OCI-LY3 (cell line): ENCODE measurements around the gene STC2.

Experiments
- H2AFZ ChIP-seq: fragments of 200-600, 300-600 bp; shearing (Covaris generic); 2 replicates; pipeline ENCODE4 v1.6.0; 2014; ENCODE audit warnings: antibody characterized with exemption, low read depth, low read length
- H3K27ac ChIP-seq: fragments of 200-600, 300-600 bp; sonication (generic); 2 replicates; pipeline ENCODE4 v1.5.1; 2014; ENCODE audit warnings: mild to moderate bottlenecking, low read length, moderate library complexity, mixed read lengths
- H3K27me3 ChIP-seq: fragments of 200-600, 300-600 bp; sonication (generic); 2 replicates; pipeline ENCODE4 v1.6.1; 2014; ENCODE audit warnings: low read depth, low read length, mixed read lengths
- H3K36me3 ChIP-seq: fragments of 200-600, 300-600 bp; sonication (generic); replicated peaks from 2 replicates; pipeline ENCODE3; 2014; ENCODE audit warnings: low read depth, low read length, mixed read lengths
- H3K4me1 ChIP-seq: fragments of 300-600, 200-600 bp; sonication (generic); 2 replicates; pipeline ENCODE4 v1.6.1; 2014; ENCODE audit warnings: low read length, mixed read lengths
- H3K4me2 ChIP-seq: fragments of 200-600, 300-600 bp; sonication (generic); 2 replicates; pipeline ENCODE4 v1.6.1; 2014; ENCODE audit warnings: low read length, mixed read lengths
- H3K4me3 ChIP-seq: fragments of 300-600, 200-600 bp; sonication (generic); 2 replicates; pipeline ENCODE4 v1.5.1; 2014; ENCODE audit warnings: antibody characterized with exemption, mild to moderate bottlenecking, low read length, moderate library complexity
- H3K79me2 ChIP-seq: fragments of 300-600, 200-600 bp; shearing (Covaris generic); 2 replicates; pipeline ENCODE4 v1.6.1; 2014; ENCODE audit warnings: mild to moderate bottlenecking, low read length, mixed read lengths
- H3K9ac ChIP-seq: fragments of 300-600, 200-600 bp; shearing (Covaris generic); 2 replicates; pipeline ENCODE4 v1.6.0; 2014; ENCODE audit warnings: mild to moderate bottlenecking, low read length, moderate library complexity
- H3K9me3 ChIP-seq: fragments of 200-600, 300-600 bp; shearing (Covaris generic); 2 replicates; pipeline ENCODE4 v1.6.1; 2014; ENCODE audit warnings: low read length, mixed read lengths; ENCODE audit not compliant: insufficient read depth
- H4K20me1 ChIP-seq: fragments of 200-600, 300-600 bp; sonication (generic); 2 replicates; pipeline ENCODE4 v1.6.1; 2016; ENCODE audit warnings: low read length, mixed read lengths; ENCODE audit not compliant: insufficient read depth
- CTCF ChIP-seq: fragments of 200-600, 300-600 bp; sonication (generic); IDR thresholded peaks from 2 replicates; pipeline ENCODE4 v1.5.1; 2014; ENCODE audit warnings: antibody characterized with exemption, low read length, low read depth
- EZH2phosphoT487 ChIP-seq: fragments of 200-600 bp; shearing (Covaris generic); IDR thresholded peaks from 2 replicates; pipeline ENCODE4 v1.6.1; 2018; ENCODE audit warnings: antibody characterized with exemption, mixed run types, low read depth

Gene STC2

GRCh38 chr5:173278641-173279040 lies 49.6 kb downstream of the STC2 start:
- Histone ChIP-seq H3K4me2 (no peak overlapping the region), H3K4me3 (no peak overlapping the region), H3K4me1 (no peaks in the 10 kb centered on the region), H3K27me3 (0 out of 2 replicates have a peak, but pooled peaks cover 4% of the 10 kb centered on the region), H3K27ac (no peak overlapping the region), H4K20me1 (no peaks in the 10 kb centered on the region), H2AFZ (no peak overlapping the region), H3K36me3 (no peaks in the 10 kb centered on the region), H3K9ac (no peak overlapping the region), H3K9me3 (no peaks in the 10 kb centered on the region), H3K79me2 (no peaks in the 10 kb centered on the region)
- TF ChIP-seq EZH2phosphoT487 (no peak), CTCF (no peak)

GRCh38 chr5:173278172-173278571 lies 50.0 kb downstream of the STC2 start:
- Histone ChIP-seq H2AFZ (no peak overlapping the region), H3K36me3 (no peaks in the 10 kb centered on the region), H3K27ac (no peak overlapping the region), H3K79me2 (no peaks in the 10 kb centered on the region), H3K9me3 (no peaks in the 10 kb centered on the region), H3K27me3 (0 out of 2 replicates have a peak, but pooled peaks cover 4% of the 10 kb centered on the region), H3K9ac (no peak overlapping the region), H3K4me3 (no peak overlapping the region), H3K4me2 (no peak overlapping the region), H4K20me1 (no peaks in the 10 kb centered on the region), H3K4me1 (no peaks in the 10 kb centered on the region)
- no peak for TF ChIP-seq CTCF
- no peak for TF ChIP-seq EZH2phosphoT487

- Histone ChIP-seq H3K4me3 (no peak overlapping the region), H3K9me3 (no peaks in the 10 kb centered on the region), H2AFZ (no peak overlapping the region), H3K27ac (no peak overlapping the region), H3K27me3 (0 out of 2 replicates have a peak, but pooled peaks cover 4% of the 10 kb centered on the region), H3K79me2 (no peaks in the 10 kb centered on the region), H3K36me3 (no peaks in the 10 kb centered on the region), H3K9ac (no peak overlapping the region), H4K20me1 (no peaks in the 10 kb centered on the region), H3K4me2 (no peak overlapping the region), H3K4me1 (peaks cover 13% of the 10 kb centered on the region)
- no peak for TF ChIP-seq EZH2phosphoT487
- TF ChIP-seq CTCF = no peak
These were observed 53.4 kb downstream of the STC2 start for GRCh38 chr5:173274771-173275170.

- Histone ChIP-seq H4K20me1 (no peaks in the 10 kb centered on the region), H3K4me1 (peaks cover 13% of the 10 kb centered on the region), H3K9ac (peak overlapping the region; percentile 22; the same call in 1 of the 2 replicates), H2AFZ (peak overlapping the region; percentile 80), H3K4me3 (peak overlapping the region; percentile 53), H3K36me3 (no peaks in the 10 kb centered on the region), H3K4me2 (peak overlapping the region; percentile 53), H3K27me3 (0 out of 2 replicates have a peak, but pooled peaks cover 4% of the 10 kb centered on the region), H3K27ac (peak overlapping the region; percentile 51), H3K9me3 (no peaks in the 10 kb centered on the region), H3K79me2 (no peaks in the 10 kb centered on the region)
- TF ChIP-seq EZH2phosphoT487 (no peak), CTCF (no peak)
These were observed 56.8 kb downstream of the STC2 start for GRCh38 chr5:173271419-173271818.
